SK-N-MC (cell line): ENCODE measurements around the gene NKAIN2.

ENCODE experiments used
- EZH2 ChIP-seq: fragments of 200-600 bp; sonication (generic); IDR thresholded peaks from one replicate; pipeline ENCODE4 v1.6.1; 2017; ENCODE audit warnings: antibody characterized with exemption
- POLR2AphosphoS5 ChIP-seq: IDR thresholded peaks from 2 replicates; pipeline ENCODE4 v1.6.1; 2012; ENCODE audit warnings: mild to moderate bottlenecking, low read depth, low read length, borderline replicate concordance

DNA sequence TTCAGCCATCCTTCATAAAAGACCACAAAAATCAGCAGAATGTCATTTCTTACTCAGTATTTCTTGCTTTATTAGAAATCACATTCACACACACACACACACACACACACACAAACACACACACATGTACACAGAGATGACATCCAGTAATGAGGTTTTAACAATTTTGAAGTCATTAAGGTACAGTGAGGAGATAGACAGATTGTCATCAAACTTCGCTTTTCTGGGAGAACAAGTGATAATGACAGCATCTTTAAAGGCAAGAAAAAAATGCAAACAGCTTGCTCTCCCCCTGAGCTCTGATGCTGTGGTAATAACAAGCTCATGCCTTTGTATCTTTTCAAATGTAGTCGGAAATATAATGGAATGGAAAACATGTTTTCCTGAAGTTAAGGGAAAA is 974.2 kb downstream of the NKAIN2 start:
- TF ChIP-seq POLR2AphosphoS5 (no peak), EZH2 (no peak)
